Hematopoietic multipotent progenitor cell treated with erythropoietin and hydrocortisone succinate and interleukin-3 and kit ligand, for 17 days (in vitro differentiated cells): ENCODE data around the gene CAMK2D.
A peak's percentile ranks its signal among the peaks of the same experiment; 100 is the strongest.
"Not testable (repeated sequence)": the region's sequence is repeated elsewhere in the genome, so short reads cannot be mapped to it uniquely, and the experiment has no call there.

Source experiments
- DNase-seq: peaks from one replicate; pipeline ENCODE4 v3.0.0-alpha.2; 2015; ENCODE audit warnings: low spot score

CAMK2D gene

GRCh38 chr4:113761620-113762185 is at the start of gene CAMK2D:
Gene CAMK2D (minus strand): TSS chr4:113761738. CDS start chr4:113761068, 670 bp downstream.
- peak; percentile 38 for DNase-seq

GRCh38 chr4:113810906-113811305 is 49.4 kb upstream of the CAMK2D start:
- no peak for DNase-seq

GRCh38 chr4:113809311-113809710 is 47.8 kb upstream of the CAMK2D start:
- no peak for DNase-seq

- no peak for DNase-seq
Observed at GRCh38 chr4:113806850-113807249, 45.3 kb upstream of the CAMK2D start.

GRCh38 chr4:113801882-113802281 is 40.3 kb upstream of the CAMK2D start:
- no peak for DNase-seq

GRCh38 chr4:113796381-113796780 is 34.8 kb upstream of the CAMK2D start:
- not testable (repeated sequence) for DNase-seq

- no peak for DNase-seq
Observed at GRCh38 chr4:113790478-113790877, 28.9 kb upstream of the CAMK2D start.

GRCh38 chr4:113788888-113789287 is 27.4 kb upstream of the CAMK2D start:
- no peak for DNase-seq

GRCh38 chr4:113785781-113786180 is 24.2 kb upstream of the CAMK2D start:
- no peak for DNase-seq

- DNase-seq: no peak
Observed at GRCh38 chr4:113784497-113785250, 23.1 kb upstream of the CAMK2D start.

- no peak for DNase-seq
Observed at GRCh38 chr4:113783701-113784100, 22.2 kb upstream of the CAMK2D start.

- no peak for DNase-seq
Observed at GRCh38 chr4:113783289-113783688, 21.8 kb upstream of the CAMK2D start.

- DNase-seq: no peak
Observed at GRCh38 chr4:113781439-113782040, 20.0 kb upstream of the CAMK2D start.

- DNase-seq: no peak
Observed at GRCh38 chr4:113776679-113777078, 15.1 kb upstream of the CAMK2D start.

- no peak for DNase-seq
Observed at GRCh38 chr4:113776016-113776415, 14.5 kb upstream of the CAMK2D start.

GRCh38 chr4:113773756-113774155 is 12.2 kb upstream of the CAMK2D start:
- DNase-seq: no peak

- DNase-seq: no peak
Observed at GRCh38 chr4:113773014-113773413, 11.5 kb upstream of the CAMK2D start.

GRCh38 chr4:113772319-113772718 is 10.8 kb upstream of the CAMK2D start:
- DNase-seq: no peak

- DNase-seq: no peak
Observed at GRCh38 chr4:113769744-113770143, 8.2 kb upstream of the CAMK2D start.

GRCh38 chr4:113768952-113769351 is 7.4 kb upstream of the CAMK2D start:
- no peak for DNase-seq

- DNase-seq: no peak
Observed at GRCh38 chr4:113766882-113767281, 5.3 kb upstream of the CAMK2D start.

- no peak for DNase-seq
Observed at GRCh38 chr4:113764720-113765264, 3.3 kb upstream of the CAMK2D start.

- not testable (repeated sequence) for DNase-seq
Observed at GRCh38 chr4:113763923-113764322, 2.4 kb upstream of the CAMK2D start.
